Ascending aorta (tissue), 2 donors: ENCODE data around the gene XDH. TPM values are rescaled to one million over a fixed set of nuclear protein-coding genes. Genes with fewer than 3 reads are reported as not detected.

Experiments used
- DNase-seq, 2 donors: peaks; one replicate each; pipeline ENCODE4 v3.0.0-alpha.2; 2019; ENCODE audit warnings: low spot score in 2 of 2
- H3K27ac ChIP-seq, 2 donors: fragments of 200-600 bp; sonication (generic); one replicate each; pipeline ENCODE4 v1.5.1; 2016 to 2017; ENCODE audit warnings: mild to moderate bottlenecking in 1 of 2
- H3K27me3 ChIP-seq: fragments of 200-600 bp; sonication (generic); one replicate; pipeline ENCODE4 v1.5.1; 2017
- H3K36me3 ChIP-seq, 2 donors: fragments of 200-600 bp; sonication (generic); one replicate each; pipeline ENCODE4 v1.5.1; 2016
- H3K4me1 ChIP-seq, 2 donors: fragments of 200-600 bp; sonication (generic); one replicate each; pipeline ENCODE4 v1.5.1; 2016 to 2017; ENCODE audit warnings: mild to moderate bottlenecking in 1 of 2
- H3K4me3 ChIP-seq, 2 donors: fragments of 200-600 bp; sonication (generic); one replicate each; pipeline ENCODE4 v1.5.1; 2016 to 2017; ENCODE audit warnings: mild to moderate bottlenecking in 1 of 2
- H3K9me3 ChIP-seq, 2 donors: fragments of 200-600 bp; sonication (generic); one replicate each; pipeline ENCODE4 v1.5.1; 2016
- CTCF ChIP-seq, 3 experiments: fragments of 200-600 bp in 2 of 3; fragments of 450-650 bp in 1 of 3; sonication (generic) in 2 of 3; IDR thresholded peaks; one replicate each; pipeline ENCODE4 v1.5.1; 2016 to 2019; ENCODE audit warnings: antibody characterized with exemption in 3 of 3, mild to moderate bottlenecking in 1 of 3, moderate library complexity in 1 of 3
- intact Hi-C: fragments of 100-400 bp; cut with DNase I; formaldehyde crosslinking; loops from one replicate; pipeline ENCODE4 v1.15.1; 2023
- total RNA-seq: library from RNA; depleted of rRNA; stranded (reverse); fragments of >200 nt; gene quantifications from one replicate; pipeline ENCODE4 v1.1.0, GENCODE V29; 2016

XDH gene
- total RNA-seq, 1 donor from 2014 or later: not detected

GRCh38 chr2:31378791-31379501 is 35.6 kb downstream of the XDH start:
- Histone ChIP-seq H3K4me3 (no peak overlapping the region), H3K27ac (no peak overlapping the region), H3K27me3 (no peaks in the 10 kb centered on the region), H3K4me1 (no peaks in the 10 kb centered on the region), H3K36me3 (no peaks in the 10 kb centered on the region), H3K9me3 (no peaks in the 10 kb centered on the region)
- no peak for DNase-seq
- no peak for TF ChIP-seq CTCF (IDR thresholded peaks at IDR 0.05)
- intact Hi-C loops: no loop called here

GRCh38 chr2:31378389-31378788 is 36.2 kb downstream of the XDH start:
- H3K9me3 ChIP-seq: no peaks in the 10 kb centered on the region
- no peaks in the 10 kb centered on the region for H3K4me1 ChIP-seq
- intact Hi-C loops: no loop called here
- H3K4me3 ChIP-seq: no peak overlapping the region
- no peak overlapping the region for H3K27ac ChIP-seq
- no peak for DNase-seq
- no peak for TF ChIP-seq CTCF (IDR thresholded peaks at IDR 0.05)
- H3K36me3 ChIP-seq: no peaks in the 10 kb centered on the region
- no peaks in the 10 kb centered on the region for H3K27me3 ChIP-seq

- no peak overlapping the region for H3K27ac ChIP-seq
- intact Hi-C loops: no loop called here
These were observed 41.4 kb downstream of the XDH start for GRCh38 chr2:31373127-31373526.

GRCh38 chr2:31372097-31372496 is 42.4 kb downstream of the XDH start:
- Histone ChIP-seq H3K27me3 (no peaks in the 10 kb centered on the region), H3K9me3 (no peaks in the 10 kb centered on the region), H3K27ac (no peak overlapping the region), H3K36me3 (no peaks in the 10 kb centered on the region), H3K4me1 (no peaks in the 10 kb centered on the region), H3K4me3 (no peak overlapping the region)
- intact Hi-C loops: no loop called here
- TF ChIP-seq CTCF (IDR thresholded peaks at IDR 0.05): no peak
- DNase-seq: no peak

More at GRCh38 chr2:31373127-31373526, 41.4 kb downstream of the XDH start:
- H3K4me1 ChIP-seq: no peaks in the 10 kb centered on the region
- no peaks in the 10 kb centered on the region for H3K9me3 ChIP-seq
- no peaks in the 10 kb centered on the region for H3K27me3 ChIP-seq
- no peaks in the 10 kb centered on the region for H3K36me3 ChIP-seq
- H3K4me3 ChIP-seq: no peak overlapping the region
- DNase-seq: no peak
- no peak for TF ChIP-seq CTCF (IDR thresholded peaks at IDR 0.05)

GRCh38 chr2:31371691-31372090 is 42.9 kb downstream of the XDH start:
- no peak for TF ChIP-seq CTCF (IDR thresholded peaks at IDR 0.05)
- Histone ChIP-seq H3K36me3 (no peaks in the 10 kb centered on the region), H3K27ac (no peak overlapping the region), H3K9me3 (no peaks in the 10 kb centered on the region), H3K27me3 (no peaks in the 10 kb centered on the region), H3K4me3 (no peak overlapping the region), H3K4me1 (no peaks in the 10 kb centered on the region)
- intact Hi-C loops: no loop called here
- DNase-seq: no peak

GRCh38 chr2:31366733-31367132 is 47.8 kb downstream of the XDH start:
- Histone ChIP-seq H3K27ac (no peak overlapping the region), H3K4me3 (no peak overlapping the region), H3K36me3 (no peaks in the 10 kb centered on the region), H3K9me3 (no peaks in the 10 kb centered on the region), H3K27me3 (no peaks in the 10 kb centered on the region), H3K4me1 (no peaks in the 10 kb centered on the region)
- DNase-seq: no peak
- no peak for TF ChIP-seq CTCF (IDR thresholded peaks at IDR 0.05)
- intact Hi-C loops: no loop called here
